ENCODE measurements around the gene P3H4. TPM values are rescaled to one million over a fixed set of nuclear protein-coding genes. Genes with fewer than 3 reads are reported as not detected.

Gene P3H4
- total and polyA plus RNA-seq, 10 of the 15 experiments (the other 5 are each of a cell fraction or from before 2014, with no cell fraction given): 0.32 to 1.1 (median 0.64) TPM; not detected in 1

- TF ChIP-seq ATF2 (IDR thresholded peaks at IDR 0.05; ENCODE audit: low read length): no peak
- no peak for TF ChIP-seq MTA3 (IDR thresholded peaks at IDR 0.05; ENCODE audit: borderline replicate concordance, low read length)
- TF ChIP-seq MTA2 (IDR thresholded peaks at IDR 0.05; ENCODE audit: low read depth): no peak
- no peak for TF ChIP-seq ZNF687 (IDR thresholded peaks at IDR 0.05)
- no peak for TF ChIP-seq FOS (IDR thresholded peaks at IDR 0.05; ENCODE audit: borderline replicate concordance, extremely low read depth, insufficient read length)
- TF ChIP-seq SUZ12 (IDR thresholded peaks at IDR 0.05; ENCODE audit: unreplicated experiment): no peak
- TF ChIP-seq HDAC2 (IDR thresholded peaks at IDR 0.05): no peak
- TF ChIP-seq SMAD1 (IDR thresholded peaks at IDR 0.05; ENCODE audit: low read depth, partially characterized antibody): no peak
Measured at GRCh38 chr17:41823141-41823524, 11.4 kb upstream of the P3H4 start (continued).

All from GM12878 (cell line).